HEK293 (cell line): ENCODE measurements around the gene GPR141.

ENCODE experiments used
- CTCF ChIA-PET: fragments of 350-600 bp; formaldehyde crosslinking; extraction: SDS; loops from one replicate; lab custom pipeline; 2021; ENCODE audit warnings: antibody characterized with exemption; lab: Yijun Ruan, JAX
- POLR2A ChIA-PET: fragments of 300-600 bp; formaldehyde crosslinking; extraction: SDS; loops from one replicate; lab custom pipeline; 2020; ENCODE audit warnings: antibody characterized with exemption, inconsistent platforms; lab: Yijun Ruan, JAX
- H3K27ac ChIP-seq: fragments of 200-500 bp; sonication (Bioruptor generic); 2 replicates; pipeline ENCODE4 v1.5.1; 2014; ENCODE audit warnings: low read depth, low read length, control low read depth, inconsistent platforms; ENCODE audit errors: extremely low read depth
- H3K36me3 ChIP-seq, 2 experiments: fragments of 200-500 bp in 1 of 2; sonication (Bioruptor generic) in 1 of 2; 1 replicate in 1 of 2; 2 replicates in 1 of 2; pipeline ENCODE4 v1.5.1; 2014 to 2017; ENCODE audit warnings: inconsistent platforms in 2 of 2, low read length in 2 of 2; ENCODE audit not compliant: control insufficient read depth in 2 of 2, insufficient read depth in 1 of 2
- H3K4me1 ChIP-seq: fragments of 200-500 bp; sonication (Bioruptor generic); 2 replicates; pipeline ENCODE4 v1.5.1; 2014; ENCODE audit warnings: mild to moderate bottlenecking, low read length, inconsistent platforms; ENCODE audit not compliant: control insufficient read depth, insufficient read depth
- H3K4me3 ChIP-seq: 2 replicates; pipeline ENCODE4 v1.5.1; 2011; ENCODE audit warnings: low read depth, mild to moderate bottlenecking, control low read depth, low read length, moderate library complexity
- H3K9me3 ChIP-seq: fragments of 200-500 bp; sonication (Bioruptor generic); 2 replicates; pipeline ENCODE4 v1.5.1; 2014; ENCODE audit warnings: low read depth, low read length, inconsistent platforms; ENCODE audit not compliant: control insufficient read depth, insufficient read depth
- FEZF1 ChIP-seq: fragments of 450-650 bp; formaldehyde crosslinking; IDR thresholded peaks from 2 replicates; pipeline ENCODE4 v1.5.1; 2016; ENCODE audit warnings: missing biosample characterization, missing genetic modification characterization
- TRIM28 ChIP-seq: IDR thresholded peaks from 2 replicates; pipeline ENCODE4 v1.6.1; 2011; ENCODE audit warnings: low read length, control low read depth, borderline replicate concordance
- ZBTB17 ChIP-seq: fragments of 450-650 bp; formaldehyde crosslinking; IDR thresholded peaks from 2 replicates; pipeline ENCODE4 v1.5.1; 2016; ENCODE audit warnings: missing biosample characterization, missing genetic modification characterization
- ZEB2 ChIP-seq: fragments of 450-650 bp; formaldehyde crosslinking; IDR thresholded peaks from 2 replicates; pipeline ENCODE4 v1.5.1; 2016; ENCODE audit warnings: missing biosample characterization, missing genetic modification characterization
- ZNF157 ChIP-seq: fragments of 450-650 bp; formaldehyde crosslinking; IDR thresholded peaks from 2 replicates; pipeline ENCODE4 v1.5.1; 2016; ENCODE audit warnings: missing biosample characterization, missing genetic modification characterization
- ZNF202 ChIP-seq: fragments of 450-650 bp; formaldehyde crosslinking; IDR thresholded peaks from 2 replicates; pipeline ENCODE4 v1.5.1; 2016; ENCODE audit warnings: missing biosample characterization, missing genetic modification characterization, borderline replicate concordance
- ZNF23 ChIP-seq: fragments of 450-650 bp; formaldehyde crosslinking; IDR thresholded peaks from 2 replicates; pipeline ENCODE4 v1.5.1; 2016; ENCODE audit warnings: missing biosample characterization, missing genetic modification characterization, borderline replicate concordance
- ZNF239 ChIP-seq: fragments of 450-650 bp; formaldehyde crosslinking; IDR thresholded peaks from 2 replicates; pipeline ENCODE4 v1.5.1; 2016; ENCODE audit warnings: missing biosample characterization, missing genetic modification characterization
- ZNF24 ChIP-seq: fragments of 450-650 bp; formaldehyde crosslinking; IDR thresholded peaks from 2 replicates; pipeline ENCODE4 v1.5.1; 2016; ENCODE audit warnings: missing biosample characterization, missing genetic modification characterization
- ZNF311 ChIP-seq: fragments of 450-650 bp; formaldehyde crosslinking; IDR thresholded peaks from 2 replicates; pipeline ENCODE4 v1.5.1; 2017; ENCODE audit warnings: missing biosample characterization, missing genetic modification characterization, borderline replicate concordance
- ZNF354C ChIP-seq: fragments of 450-650 bp; formaldehyde crosslinking; IDR thresholded peaks from 2 replicates; pipeline ENCODE4 v1.5.1; 2016; ENCODE audit warnings: missing biosample characterization, missing genetic modification characterization, low read depth, borderline replicate concordance
- ZNF529 ChIP-seq: fragments of 450-650 bp; formaldehyde crosslinking; IDR thresholded peaks from 2 replicates; pipeline ENCODE4 v1.5.1; 2017; ENCODE audit warnings: missing genetic modification characterization, missing biosample characterization; ENCODE audit not compliant: insufficient replicate concordance
- ZNF548 ChIP-seq: fragments of 450-650 bp; formaldehyde crosslinking; IDR thresholded peaks from 2 replicates; pipeline ENCODE4 v1.5.1; 2016; ENCODE audit warnings: missing biosample characterization, missing genetic modification characterization
- ZNF707 ChIP-seq: fragments of 450-650 bp; formaldehyde crosslinking; IDR thresholded peaks from 2 replicates; pipeline ENCODE4 v1.5.1; 2016; ENCODE audit warnings: missing biosample characterization, missing genetic modification characterization
- ZNF776 ChIP-seq: fragments of 450-650 bp; formaldehyde crosslinking; IDR thresholded peaks from 2 replicates; pipeline ENCODE4 v1.5.0; 2017; ENCODE audit warnings: missing biosample characterization, missing genetic modification characterization, borderline replicate concordance
- ZNF777 ChIP-seq: fragments of 450-650 bp; formaldehyde crosslinking; IDR thresholded peaks from 2 replicates; pipeline ENCODE4 v1.5.1; 2017; ENCODE audit warnings: missing biosample characterization, missing genetic modification characterization, borderline replicate concordance
- ZSCAN16 ChIP-seq: fragments of 450-650 bp; formaldehyde crosslinking; IDR thresholded peaks from 2 replicates; pipeline ENCODE4 v1.5.1; 2016; ENCODE audit warnings: missing biosample characterization, missing genetic modification characterization
- TF ChIP-seq, protein P1 (sequence below): fragments of 450-650 bp; formaldehyde crosslinking; IDR thresholded peaks from 2 replicates; pipeline ENCODE4 v1.5.1; 2016; ENCODE audit warnings: missing biosample characterization, missing genetic modification characterization
- TF ChIP-seq, protein P2 (sequence below): fragments of 450-650 bp; formaldehyde crosslinking; IDR thresholded peaks from 2 replicates; pipeline ENCODE4 v1.5.1; 2016; ENCODE audit warnings: missing biosample characterization, missing genetic modification characterization
- TF ChIP-seq, protein P3 (sequence below): fragments of 450-650 bp; formaldehyde crosslinking; IDR thresholded peaks from 2 replicates; pipeline ENCODE4 v1.5.1; 2017; ENCODE audit warnings: missing biosample characterization, missing genetic modification characterization

GPR141 gene

DNA sequence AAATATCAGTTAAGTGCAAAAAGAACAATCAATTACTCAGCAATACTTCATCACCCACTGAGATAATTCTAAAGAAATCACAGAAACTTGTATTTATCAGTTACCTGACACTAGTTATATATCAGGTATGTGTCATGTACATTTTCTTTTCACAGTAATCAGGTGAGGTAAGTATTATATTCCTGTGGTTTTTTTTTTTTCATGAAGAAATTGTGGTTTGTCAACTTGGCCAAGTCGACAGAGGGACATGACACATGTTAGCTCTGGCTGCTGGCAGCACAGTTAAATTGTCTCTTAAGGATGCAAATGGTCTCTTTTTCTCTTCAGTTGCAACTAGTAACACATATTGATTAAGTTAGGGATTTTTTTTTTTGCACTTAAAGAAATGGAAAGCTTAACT, 13.7 kb upstream of the GPR141 start (continued):
- TF ChIP-seq, protein P1, sequence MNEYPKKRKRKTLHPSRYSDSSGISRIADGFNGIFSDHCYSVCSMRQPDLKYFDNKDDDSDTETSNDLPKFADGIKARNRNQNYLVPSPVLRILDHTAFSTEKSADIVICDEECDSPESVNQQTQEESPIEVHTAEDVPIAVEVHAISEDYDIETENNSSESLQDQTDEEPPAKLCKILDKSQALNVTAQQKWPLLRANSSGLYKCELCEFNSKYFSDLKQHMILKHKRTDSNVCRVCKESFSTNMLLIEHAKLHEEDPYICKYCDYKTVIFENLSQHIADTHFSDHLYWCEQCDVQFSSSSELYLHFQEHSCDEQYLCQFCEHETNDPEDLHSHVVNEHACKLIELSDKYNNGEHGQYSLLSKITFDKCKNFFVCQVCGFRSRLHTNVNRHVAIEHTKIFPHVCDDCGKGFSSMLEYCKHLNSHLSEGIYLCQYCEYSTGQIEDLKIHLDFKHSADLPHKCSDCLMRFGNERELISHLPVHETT, result no peak
- TF ChIP-seq TRIM28 (no peak), ZNF354C (tag by site-specific recombination) (no peak), ZSCAN16 (tag by site-specific recombination) (no peak), ZEB2 (tag by site-specific recombination) (no peak), ZBTB17 (tag by site-specific recombination) (no peak), FEZF1 (tag by site-specific recombination) (no peak), ZNF24 (no peak)
- TF ChIP-seq, protein P2, sequence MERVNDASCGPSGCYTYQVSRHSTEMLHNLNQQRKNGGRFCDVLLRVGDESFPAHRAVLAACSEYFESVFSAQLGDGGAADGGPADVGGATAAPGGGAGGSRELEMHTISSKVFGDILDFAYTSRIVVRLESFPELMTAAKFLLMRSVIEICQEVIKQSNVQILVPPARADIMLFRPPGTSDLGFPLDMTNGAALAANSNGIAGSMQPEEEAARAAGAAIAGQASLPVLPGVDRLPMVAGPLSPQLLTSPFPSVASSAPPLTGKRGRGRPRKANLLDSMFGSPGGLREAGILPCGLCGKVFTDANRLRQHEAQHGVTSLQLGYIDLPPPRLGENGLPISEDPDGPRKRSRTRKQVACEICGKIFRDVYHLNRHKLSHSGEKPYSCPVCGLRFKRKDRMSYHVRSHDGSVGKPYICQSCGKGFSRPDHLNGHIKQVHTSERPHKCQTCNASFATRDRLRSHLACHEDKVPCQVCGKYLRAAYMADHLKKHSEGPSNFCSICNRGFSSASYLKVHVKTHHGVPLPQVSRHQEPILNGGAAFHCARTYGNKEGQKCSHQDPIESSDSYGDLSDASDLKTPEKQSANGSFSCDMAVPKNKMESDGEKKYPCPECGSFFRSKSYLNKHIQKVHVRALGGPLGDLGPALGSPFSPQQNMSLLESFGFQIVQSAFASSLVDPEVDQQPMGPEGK (tag by site-specific recombination), result no peak
- TF ChIP-seq, protein P3, sequence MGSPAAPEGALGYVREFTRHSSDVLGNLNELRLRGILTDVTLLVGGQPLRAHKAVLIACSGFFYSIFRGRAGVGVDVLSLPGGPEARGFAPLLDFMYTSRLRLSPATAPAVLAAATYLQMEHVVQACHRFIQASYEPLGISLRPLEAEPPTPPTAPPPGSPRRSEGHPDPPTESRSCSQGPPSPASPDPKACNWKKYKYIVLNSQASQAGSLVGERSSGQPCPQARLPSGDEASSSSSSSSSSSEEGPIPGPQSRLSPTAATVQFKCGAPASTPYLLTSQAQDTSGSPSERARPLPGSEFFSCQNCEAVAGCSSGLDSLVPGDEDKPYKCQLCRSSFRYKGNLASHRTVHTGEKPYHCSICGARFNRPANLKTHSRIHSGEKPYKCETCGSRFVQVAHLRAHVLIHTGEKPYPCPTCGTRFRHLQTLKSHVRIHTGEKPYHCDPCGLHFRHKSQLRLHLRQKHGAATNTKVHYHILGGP, result no peak

DNA sequence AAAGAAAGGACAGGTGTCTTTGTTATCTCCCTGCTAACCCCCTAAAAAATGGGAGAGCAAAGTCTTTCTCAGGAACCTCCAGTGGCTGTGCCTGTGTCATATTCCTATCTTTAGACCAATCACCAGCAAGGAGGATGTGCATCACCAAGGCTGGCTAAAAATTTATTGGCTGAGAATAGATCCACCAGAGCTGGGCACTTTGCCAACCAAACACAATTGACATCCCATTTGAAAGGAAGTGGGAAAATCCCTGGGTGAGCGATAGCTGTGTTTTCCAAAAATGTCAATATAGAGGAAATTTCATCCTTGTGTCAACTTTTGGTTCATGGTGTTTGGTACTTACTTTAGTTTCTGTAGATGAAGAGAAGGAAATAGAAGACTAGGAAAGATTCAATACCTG, 13.1 kb upstream of the GPR141 start:
- no peak for TF ChIP-seq ZNF311 (tag by site-specific recombination)
- TF ChIP-seq ZNF707 (tag by site-specific recombination), result no peak
- TF ChIP-seq ZNF23 (tag by site-specific recombination), result no peak
- Histone ChIP-seq H3K9me3 (no peaks in the 10 kb centered on the region), H3K4me1 (no peaks in the 10 kb centered on the region), H3K27ac (no peak overlapping the region), H3K36me3 (no peaks in the 10 kb centered on the region), H3K4me3 (no peak overlapping the region)
- POLR2A ChIA-PET, result no interaction called here
- CTCF ChIA-PET, result interaction anchor here (0.6 kb wide), 1 partner anchor 26 kb away, joined by 3 read pairs; no protein-coding TSS in a partner anchor

DNA sequence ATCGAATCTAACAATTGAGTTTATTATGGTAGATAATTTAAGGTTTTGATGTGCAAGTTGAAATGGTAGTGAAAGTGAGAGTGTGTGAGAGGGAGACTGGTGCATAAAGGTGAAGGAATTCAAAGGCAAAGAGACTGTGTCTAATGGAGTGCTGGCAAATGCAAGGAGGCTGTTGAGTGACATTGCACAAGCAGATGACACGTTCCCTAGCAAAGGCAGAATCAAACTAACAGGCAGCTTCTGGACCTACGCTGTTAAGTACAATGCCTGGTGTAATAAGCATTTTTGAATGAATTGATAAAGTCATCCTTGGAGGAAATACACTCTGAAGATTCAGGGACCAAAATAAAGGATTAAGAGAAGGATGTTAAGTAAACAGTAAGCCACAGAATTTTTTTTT, 11.7 kb upstream of the GPR141 start:
- no peaks in the 10 kb centered on the region for H3K36me3 ChIP-seq
- H3K4me3 ChIP-seq, result no peak overlapping the region
- ChIA-PET POLR2A (no interaction called here), CTCF (interaction anchor here (0.6 kb wide), 1 partner anchor 411 kb away, joined by 5 read pairs; no protein-coding TSS in a partner anchor)
- H3K27ac ChIP-seq, result no peak overlapping the region
- H3K4me1 ChIP-seq, result no peaks in the 10 kb centered on the region
- TF ChIP-seq ZNF777 (tag by site-specific recombination) (no peak), ZNF548 (tag by site-specific recombination) (no peak), ZNF529 (no peak), ZNF23 (tag by site-specific recombination) (no peak), ZNF776 (tag by site-specific recombination) (no peak), ZNF239 (tag by site-specific recombination) (no peak), ZNF157 (no peak), ZNF202 (no peak)
- no peaks in the 10 kb centered on the region for H3K9me3 ChIP-seq
